Measurements from ENCODE around the gene PPOX.
A peak's percentile ranks its signal among the peaks of the same experiment; 100 is the strongest.

The PPOX gene

GRCh38 chr1:161165742-161166668 is at the start of gene PPOX:
Gene PPOX (plus strand): TSS chr1:161166426. CDS start chr1:161166848, 422 bp downstream.
- DNase-seq: peak; percentile 97

- peak; percentile 86 for DNase-seq
These were observed 48.3 kb upstream of the PPOX start, which contains the start of the genes NIT1 and PFDN2 for GRCh38 chr1:161117759-161118581. Gene NIT1 (plus strand): TSS chr1:161118105. CDS start chr1:161118177, 72 bp downstream. Gene PFDN2 (minus strand): TSS chr1:161118037. CDS start chr1:161118026, 11 bp downstream.

- peak; percentile 85 for DNase-seq
These were observed 46.9 kb upstream of the PPOX start for GRCh38 chr1:161119092-161119903.

- DNase-seq: no peak
These were observed 45.1 kb upstream of the PPOX start for GRCh38 chr1:161121042-161121650.

- no peak for DNase-seq
These were observed 44.4 kb upstream of the PPOX start for GRCh38 chr1:161121834-161122233.

- DNase-seq: no peak
These were observed 43.3 kb upstream of the PPOX start for GRCh38 chr1:161122967-161123366.

- DNase-seq: no peak
These were observed 38.6 kb upstream of the PPOX start for GRCh38 chr1:161127649-161128048.

GRCh38 chr1:161128591-161129420 is 37.4 kb upstream of the PPOX start:
- DNase-seq: no peak

- no peak for DNase-seq
These were observed 36.0 kb upstream of the PPOX start for GRCh38 chr1:161130266-161130665.

- peak; percentile 40 for DNase-seq
These were observed 34.5 kb upstream of the PPOX start for GRCh38 chr1:161131523-161132409.

GRCh38 chr1:161132410-161133219 is 33.6 kb upstream of the PPOX start, which contains the start of gene DEDD:
Gene DEDD (minus strand): TSS chr1:161132667. CDS start chr1:161124462, 8,205 bp downstream.
- DNase-seq: peak; percentile 97

- DNase-seq: no peak
These were observed 32.9 kb upstream of the PPOX start for GRCh38 chr1:161133220-161133740.

GRCh38 chr1:161137881-161138280 is 28.3 kb upstream of the PPOX start:
- no peak for DNase-seq

- no peak for DNase-seq
These were observed 27.8 kb upstream of the PPOX start for GRCh38 chr1:161138431-161138830.

- peak; percentile 74 for DNase-seq
These were observed 26.5 kb upstream of the PPOX start for GRCh38 chr1:161139766-161140165.

GRCh38 chr1:161140755-161141400 is 25.3 kb upstream of the PPOX start:
- no peak for DNase-seq

GRCh38 chr1:161145832-161146231 is 20.4 kb upstream of the PPOX start:
- no peak for DNase-seq

GRCh38 chr1:161153176-161153575 is 13.1 kb upstream of the PPOX start:
- no peak for DNase-seq
